HG03025 (cell line): Measurements from ENCODE around the gene MLLT1.

Experiments
- ATAC-seq: cut with Tn5 transposase; IDR thresholded peaks from one replicate; pipeline ENCODE4 v1.9.1; 2021; ENCODE audit warnings: mild to moderate bottlenecking, moderate library complexity; ENCODE audit not compliant: unreplicated experiment, low FRiP score

MLLT1 gene

DNA sequence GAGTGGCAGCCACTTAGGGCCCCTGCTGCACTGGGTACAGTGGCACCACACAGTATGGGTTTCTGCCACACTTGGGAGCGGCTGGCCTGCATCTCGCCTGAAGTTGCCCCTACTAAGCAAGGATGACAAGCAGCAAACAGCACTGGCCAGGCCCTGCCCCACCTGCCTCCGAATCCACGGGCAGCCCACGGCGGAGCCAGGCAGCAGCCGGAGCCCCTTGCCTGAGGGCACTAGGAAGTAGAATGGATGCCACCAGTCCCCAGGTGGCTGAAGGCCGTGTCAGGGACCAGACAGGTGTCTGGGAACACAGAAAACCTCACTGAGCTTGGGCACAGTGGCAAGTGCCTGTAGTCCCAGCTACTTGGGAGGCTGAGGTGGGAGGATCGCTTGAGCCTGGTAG lies 19.4 kb downstream of the MLLT1 start:
- no peak for ATAC-seq

DNA sequence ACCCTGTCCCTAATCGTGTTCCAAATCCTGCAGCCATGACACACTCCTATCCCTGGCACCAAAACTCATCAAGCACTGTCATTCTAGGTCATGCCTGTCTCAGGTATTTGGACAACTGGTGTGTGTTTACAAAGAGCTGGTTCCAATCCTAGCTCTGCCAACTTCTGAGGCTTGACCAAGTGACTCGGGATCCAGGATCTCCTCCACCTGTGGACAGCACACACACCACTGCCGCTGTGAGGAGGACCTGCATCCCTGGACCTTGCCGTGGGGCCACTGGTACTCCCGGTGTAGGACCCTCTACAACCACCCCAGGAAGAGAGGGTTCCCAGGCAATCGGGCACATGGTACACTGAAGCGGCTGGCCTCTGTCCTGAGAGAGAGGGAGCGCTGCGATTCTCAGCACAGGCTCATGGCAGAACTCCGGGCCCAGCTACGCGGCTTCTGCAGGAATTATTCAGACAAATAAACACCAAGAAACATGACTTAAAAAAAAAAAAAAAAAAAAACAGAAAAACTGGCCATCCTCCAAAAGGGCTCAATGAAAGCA lies 20.4 kb downstream of the MLLT1 start:
- ATAC-seq = no peak

DNA sequence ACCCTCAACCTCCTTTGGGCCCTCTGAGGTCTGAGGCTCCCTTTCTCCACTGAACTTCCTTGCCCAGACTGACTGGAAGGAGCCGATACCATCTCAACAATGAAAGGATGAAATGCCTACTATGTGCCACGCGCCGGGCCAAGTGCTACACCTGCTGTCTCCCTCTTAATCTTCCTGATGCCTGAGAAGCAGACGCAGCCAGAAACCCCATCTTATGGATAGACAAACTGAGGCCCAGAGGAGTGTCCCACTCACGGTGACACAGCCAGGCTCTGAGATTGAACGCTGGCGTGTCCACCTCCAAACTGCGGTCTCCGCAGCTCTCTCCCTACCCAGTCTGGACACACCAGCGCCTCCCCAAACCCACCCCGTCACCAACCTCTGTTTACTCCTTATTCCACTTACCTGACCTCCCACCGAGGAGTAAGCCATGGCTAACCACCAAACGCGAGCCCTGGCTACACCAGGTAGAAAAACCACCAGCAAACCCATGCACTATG lies 20.9 kb downstream of the MLLT1 start:
- no peak for ATAC-seq

DNA sequence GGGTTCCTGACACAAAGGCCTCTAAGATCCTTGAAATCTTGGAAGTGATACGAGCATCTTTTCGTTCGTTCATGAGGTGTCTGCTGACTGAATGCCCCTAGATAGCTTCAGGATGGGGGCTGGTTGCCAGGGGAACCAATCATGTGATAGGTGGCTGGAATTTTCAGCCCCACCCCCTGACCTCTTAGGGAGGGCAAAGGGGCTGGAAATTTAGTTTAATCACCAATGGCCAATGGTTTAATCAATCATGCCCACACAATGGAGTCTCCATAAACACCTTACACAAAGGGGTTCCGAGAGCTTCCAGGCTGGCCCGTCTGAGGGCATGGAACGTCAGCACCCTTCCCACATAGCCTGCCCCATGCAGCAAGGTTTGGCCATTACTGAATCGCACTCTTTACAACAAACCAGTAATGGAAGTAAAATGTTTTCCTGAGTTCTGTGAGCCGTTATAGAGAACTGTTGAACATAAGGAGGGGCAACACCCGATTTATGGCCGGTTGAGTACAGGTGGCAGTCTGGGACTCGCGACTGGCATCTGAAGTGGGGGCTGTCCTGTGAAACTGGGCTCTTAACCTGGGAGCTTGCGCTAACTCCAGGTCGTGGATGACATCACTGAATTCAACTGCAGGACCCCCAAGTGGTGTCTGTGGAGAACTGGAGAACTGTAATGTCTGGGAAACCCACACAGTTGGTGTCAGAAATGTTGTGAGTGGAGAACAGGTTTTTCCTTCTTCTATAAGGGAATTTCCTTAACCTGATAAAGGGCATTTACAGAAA lies 25.6 kb downstream of the MLLT1 start:
- no peak for ATAC-seq

DNA sequence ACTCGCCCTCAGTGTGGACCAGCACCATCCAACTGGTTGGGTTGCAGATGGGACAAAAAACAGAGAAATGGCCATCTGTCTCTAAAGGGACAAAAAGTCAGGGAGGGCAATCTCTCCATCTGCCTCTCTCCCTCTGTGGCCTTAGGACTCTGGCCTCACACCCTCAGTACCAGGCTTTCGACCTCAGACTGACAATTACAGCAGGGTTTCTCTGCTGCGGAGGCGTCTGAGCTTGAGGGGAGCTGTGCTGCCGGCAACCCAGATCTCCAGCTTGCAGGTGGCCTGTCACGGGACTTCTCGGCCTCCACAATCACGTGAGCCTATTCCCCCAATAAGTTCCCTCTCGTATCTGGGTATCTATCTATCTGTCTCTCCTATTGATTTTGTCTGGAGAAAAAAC lies 27.7 kb downstream of the MLLT1 start:
- no peak for ATAC-seq

DNA sequence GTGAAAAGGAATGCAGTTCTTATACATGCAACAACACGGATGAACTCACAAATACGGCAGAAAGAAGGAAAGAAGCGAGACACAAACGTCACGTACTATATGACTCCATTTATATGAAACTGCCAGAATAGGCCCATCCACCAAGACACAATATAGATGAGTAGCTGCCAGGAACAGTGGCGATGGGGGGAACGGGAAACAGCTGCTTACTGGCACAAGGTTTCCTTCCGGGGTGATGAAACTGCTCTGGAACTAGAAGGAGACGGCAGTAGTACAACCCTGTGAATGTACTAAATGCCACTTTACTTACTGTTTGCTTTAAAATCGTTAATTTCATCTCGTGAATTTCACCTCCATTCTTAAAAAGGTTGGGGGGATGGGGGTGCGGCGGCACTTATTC lies 28.9 kb downstream of the MLLT1 start:
- ATAC-seq = no peak

DNA sequence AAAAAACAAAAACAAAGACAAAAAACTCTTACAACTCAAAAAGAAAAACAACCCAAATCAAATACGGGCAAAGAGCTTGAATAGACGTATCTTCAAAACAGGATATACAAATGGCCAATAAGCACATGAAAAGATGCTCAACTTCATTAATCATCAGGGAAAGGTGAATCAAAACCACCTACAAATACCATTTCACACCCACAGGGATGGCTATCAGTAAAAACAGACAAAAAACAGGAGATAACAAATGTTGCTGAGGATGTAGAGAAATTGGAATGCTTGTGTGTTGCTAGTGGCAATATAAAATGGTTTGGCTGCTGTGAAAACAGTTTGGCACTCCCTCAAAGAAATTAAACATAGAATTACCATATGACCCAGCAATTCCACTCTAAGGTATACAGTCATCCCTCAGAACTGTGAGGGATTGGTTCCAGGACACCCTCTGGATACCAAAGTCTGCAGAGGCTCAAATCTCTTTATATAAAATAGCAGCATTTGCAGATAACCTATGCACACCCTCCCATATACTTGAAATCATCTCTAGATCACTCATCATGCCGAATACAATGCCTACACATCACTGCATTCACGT lies 29.7 kb downstream of the MLLT1 start:
- no peak for ATAC-seq

DNA sequence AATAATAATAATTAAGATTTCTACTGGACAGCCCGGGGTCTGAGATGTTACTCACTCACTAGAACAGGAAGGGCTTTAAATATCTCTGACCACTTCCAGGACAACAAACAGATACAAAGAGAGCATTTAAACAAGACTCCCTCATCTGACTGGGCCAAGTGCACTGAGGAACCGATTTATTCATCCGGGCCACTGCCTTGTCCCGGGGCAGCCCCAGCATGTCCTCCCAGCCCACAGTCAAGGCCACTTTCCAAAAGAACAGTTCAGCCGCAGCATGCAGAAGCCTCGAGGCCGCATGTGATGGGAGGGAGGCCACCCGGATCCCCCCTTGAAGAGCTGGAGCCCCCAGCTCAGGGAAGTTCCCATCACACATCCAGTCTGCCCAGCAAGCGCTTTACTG lies 30.5 kb downstream of the MLLT1 start:
- no peak for ATAC-seq

DNA sequence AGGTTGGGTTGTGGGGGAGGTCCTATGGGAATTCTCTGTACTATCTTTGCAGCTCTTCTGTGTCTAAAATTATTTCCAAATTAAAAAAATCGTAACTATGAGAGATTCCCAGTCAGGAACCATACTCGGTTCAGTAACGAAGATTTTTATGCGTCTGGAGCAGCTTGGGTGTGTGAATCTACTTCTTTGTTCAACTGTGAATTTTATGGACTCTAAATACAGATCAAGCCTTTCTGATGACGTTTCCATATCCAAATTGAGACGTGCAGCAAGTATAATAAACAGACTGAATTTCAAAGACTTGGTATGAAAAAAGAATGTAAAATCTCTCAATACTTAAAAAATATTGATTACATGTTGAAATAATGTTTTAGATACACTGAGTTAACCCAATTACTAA lies 30.9 kb downstream of the MLLT1 start:
- no peak for ATAC-seq

DNA sequence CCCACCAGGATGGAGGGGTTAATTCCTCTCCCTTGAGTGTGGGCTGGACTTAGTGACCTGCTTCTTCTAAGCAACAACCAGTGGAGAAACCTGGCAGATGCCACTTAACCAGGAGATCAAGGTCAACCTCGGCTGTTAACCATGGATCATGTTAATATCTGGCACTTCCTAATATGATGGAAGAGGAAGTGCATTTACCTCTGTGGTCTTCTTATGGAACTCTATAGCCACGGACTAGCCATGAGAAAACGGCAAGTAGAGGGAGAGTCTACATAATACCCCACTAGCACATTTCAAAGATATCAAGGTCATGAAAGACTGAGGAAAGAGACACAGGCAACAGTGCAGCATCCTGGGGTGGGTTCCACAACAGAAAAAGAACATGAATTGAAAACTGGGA lies 31.4 kb downstream of the MLLT1 start:
- no peak for ATAC-seq

DNA sequence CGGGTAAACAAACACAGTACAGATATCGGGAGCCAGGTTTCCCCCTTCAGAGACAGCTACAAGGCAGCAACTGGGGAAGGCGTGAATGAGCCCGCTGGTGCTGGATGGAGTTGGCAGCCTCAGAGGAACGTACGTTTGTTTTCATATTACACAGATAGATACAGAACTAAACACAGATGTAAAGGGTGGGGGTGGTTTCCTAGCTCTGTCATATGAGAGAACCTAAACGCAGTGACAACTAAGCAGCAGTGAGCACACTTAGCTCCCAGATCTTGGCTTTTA lies 32.8 kb downstream of the MLLT1 start:
- ATAC-seq = no peak

DNA sequence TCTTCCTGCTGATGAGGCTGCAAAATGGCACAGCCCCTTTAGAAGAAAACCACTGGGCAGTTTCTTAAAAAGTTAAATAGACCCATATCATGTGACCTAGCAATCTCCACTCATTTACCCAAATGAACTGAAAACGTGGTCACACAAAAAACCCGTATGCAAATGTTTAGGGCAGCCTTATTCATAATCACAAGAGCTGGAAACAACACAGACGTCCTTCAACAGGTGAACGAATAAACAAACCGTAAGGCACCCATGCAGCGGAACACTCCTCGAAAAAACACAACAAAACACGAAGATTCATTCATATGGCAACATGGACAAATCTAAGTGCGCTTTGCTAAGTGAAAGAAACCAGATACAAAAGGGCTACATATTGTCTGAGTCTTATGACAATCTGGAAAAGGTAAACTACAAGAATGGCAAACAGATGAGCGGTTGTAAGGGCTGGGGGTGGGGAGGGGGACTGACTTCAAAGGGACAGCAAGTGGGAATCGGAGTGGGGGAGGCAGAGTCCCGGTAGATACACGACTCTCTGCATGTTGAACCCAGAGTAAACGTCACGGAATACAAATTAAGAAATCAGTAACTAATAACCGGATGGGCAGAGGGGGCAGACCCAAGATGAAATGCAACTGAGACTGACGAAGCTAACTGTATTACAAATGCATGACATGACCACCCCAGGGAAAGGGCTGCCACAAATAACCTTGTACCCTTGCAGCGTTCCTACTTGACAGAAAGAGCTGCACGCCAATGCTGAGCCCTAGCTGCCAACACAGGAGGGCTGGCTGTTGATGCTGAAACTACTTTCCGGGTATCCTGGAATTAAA lies 33.4 kb downstream of the MLLT1 start:
- no peak for ATAC-seq

DNA sequence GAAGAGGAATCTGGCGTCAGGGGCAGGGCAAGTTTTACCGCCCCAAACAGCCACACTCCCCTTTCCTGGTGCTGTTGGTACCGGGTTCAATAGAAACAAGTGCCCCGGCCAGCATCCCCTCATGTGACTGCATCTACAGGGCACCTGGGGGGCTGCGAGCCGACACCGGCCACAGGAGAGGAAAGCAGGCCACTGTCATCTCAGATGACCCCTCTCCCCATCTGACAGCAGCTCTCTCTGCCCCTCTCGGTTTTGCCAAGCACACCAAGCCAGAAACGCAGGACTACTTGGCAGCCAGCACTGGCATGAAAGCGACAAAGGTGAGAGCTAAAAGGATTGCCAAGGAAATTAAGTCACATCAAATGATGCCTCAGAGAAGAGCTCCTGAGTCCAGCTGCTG lies 37.1 kb downstream of the MLLT1 start:
- no peak for ATAC-seq

DNA sequence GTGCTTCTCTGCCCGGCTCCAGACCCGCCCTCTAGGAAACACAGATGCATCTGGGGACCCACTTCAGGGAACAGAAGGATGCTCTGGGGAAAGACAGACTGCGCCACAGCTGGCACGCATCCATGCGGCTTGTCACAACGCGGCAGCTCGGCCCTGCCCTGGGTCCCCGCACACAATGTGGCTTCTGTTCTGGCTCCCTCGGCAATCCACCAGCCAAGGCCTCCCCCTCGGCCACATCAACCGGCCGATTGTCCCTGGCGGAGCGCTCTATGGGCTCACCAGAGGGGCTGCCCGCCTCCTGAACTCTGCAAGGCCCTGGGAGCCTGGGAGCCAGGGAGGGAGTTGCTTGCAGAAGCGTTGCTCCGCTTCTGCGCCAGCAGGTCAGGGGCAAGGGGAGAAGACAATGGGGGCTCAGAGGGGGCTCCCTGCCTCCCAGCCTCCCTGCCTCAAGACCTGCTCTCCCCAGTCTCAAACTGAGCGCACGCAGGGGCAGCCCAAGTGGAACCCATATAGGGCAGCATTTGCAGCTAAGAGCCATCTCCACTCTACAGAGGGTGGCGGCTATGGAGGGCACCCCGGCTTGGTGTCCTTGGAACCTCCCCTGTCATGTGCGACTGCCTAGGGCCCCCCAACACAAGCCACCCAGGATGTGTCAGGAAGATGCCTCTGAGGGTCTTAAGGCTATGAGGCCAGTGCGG lies 37.9 kb downstream of the MLLT1 start:
- ATAC-seq = no peak

DNA sequence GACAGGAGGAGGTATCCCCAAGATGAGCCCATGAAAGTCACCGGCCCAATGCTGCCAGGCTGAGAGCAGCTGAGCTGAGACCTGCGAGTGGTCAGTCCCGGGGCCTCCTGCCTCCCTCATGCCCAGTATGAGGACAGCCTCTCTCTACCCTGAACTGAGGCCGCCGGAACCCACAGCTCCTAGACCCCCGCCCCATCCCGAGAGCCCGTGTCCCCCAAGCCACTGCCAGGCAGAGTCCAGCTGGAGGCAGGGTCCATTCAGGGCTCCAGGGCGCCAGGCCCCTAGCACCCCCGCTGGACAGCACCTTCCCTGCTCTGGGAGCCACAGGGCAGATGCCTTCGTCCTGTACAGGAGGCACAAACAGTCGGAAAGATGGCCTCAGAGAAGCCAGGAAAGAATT lies 38.7 kb downstream of the MLLT1 start:
- no peak for ATAC-seq

DNA sequence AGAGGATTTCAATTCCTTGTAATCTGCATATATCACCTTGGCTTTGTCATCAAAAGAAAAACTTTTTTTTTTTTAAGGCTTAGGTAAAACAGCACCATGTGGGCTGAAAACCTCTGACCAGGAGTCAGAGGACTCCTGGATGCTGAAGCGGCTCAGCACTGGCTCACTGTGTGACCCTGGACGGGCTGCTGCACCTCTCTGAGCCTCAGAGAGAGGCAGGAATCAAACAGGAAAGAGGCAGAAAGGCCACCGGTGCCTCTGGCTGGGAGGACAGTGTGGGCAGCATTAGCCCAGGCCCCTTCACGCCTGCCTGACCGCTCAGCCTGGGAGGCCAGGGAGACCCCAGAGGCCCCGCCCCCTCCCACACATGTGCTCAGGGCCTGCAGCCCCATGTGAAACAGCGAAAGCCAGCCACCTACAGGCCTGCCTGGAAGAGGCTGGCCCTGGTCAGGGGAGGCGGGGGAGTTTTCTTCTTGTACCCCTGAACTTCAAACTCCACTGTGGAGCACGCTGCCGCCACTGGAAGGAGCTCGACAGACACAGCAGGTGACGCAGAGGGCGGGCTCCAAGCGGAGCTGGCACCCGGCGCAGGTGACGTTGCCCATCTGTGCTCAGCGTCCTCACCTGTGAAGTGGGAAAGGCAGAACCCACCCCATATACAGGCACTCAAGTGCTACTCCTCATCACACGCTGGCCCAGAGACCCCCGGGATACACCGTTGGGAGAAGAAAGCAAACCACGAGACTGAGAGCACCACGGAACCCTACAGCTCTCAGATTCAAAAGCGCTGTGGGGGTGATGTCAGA lies 39.7 kb downstream of the MLLT1 start:
- no peak for ATAC-seq

DNA sequence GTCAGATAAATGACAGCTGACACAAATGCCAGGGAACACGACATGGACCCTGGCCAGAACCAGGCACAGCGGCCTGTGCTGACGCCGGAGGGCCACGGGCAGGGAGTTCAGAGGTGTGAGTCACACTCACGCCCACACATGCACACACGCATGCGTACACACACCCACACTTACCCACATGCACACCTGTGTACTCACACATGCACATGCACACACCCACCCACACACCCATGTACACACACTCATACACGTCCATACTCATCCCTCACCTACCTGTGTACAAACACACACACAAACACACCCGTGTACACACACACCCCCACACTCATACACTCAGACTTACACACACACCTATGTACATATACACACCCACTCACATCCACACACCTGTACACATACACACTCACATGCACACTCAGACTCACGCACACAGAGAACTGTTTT lies 40.4 kb downstream of the MLLT1 start:
- no peak for ATAC-seq

DNA sequence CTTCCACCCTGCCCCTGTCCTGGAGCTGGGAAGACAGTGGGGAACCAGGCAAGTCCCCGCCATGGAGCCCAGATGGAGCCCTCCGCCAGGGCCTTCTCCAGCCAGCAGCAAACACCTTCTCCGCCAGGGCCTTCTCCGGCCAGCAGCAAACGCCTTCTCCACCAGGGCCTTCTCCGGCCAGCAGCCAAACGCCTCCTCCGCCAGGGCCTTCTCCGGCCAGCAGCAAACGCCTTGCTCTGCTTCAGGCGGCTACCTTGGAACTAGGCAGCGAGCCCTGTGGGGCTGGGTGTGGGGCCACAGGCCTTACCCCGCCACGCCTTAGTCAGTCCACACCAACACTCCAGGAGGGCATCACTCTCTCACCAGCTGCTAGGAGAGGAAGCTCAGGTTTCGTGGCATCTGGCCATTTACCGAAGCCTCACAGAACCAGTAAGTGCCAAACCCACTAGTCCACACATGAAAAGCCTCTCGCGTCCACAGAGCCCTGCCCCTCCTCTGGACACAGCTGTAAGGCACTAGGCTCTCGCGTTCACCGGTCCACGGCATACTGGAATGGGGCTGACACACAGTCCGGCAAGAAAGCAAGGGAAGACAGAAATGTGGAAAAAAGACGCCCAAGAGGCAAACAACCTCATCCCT lies 41.0 kb downstream of the MLLT1 start:
- ATAC-seq = no peak

DNA sequence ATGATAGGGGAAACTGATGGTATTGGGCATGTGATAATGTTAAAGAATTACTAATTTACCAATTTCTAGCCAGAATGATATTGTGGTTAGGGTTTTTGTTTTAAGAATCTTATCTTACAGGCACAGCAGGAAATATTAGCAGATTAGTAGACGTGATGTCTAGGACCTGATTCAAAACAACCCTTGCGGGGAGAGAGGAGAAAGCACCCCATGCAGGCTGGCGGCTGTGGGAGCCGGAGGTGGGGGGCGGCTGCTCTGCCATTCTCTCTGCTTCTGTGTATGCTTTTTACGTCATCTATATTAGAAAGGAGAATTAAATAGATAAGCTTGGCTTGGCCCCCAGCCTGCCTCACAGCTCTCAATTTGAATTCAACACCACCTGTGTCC lies 41.5 kb downstream of the MLLT1 start:
- no peak for ATAC-seq
